AG09309 (cell line): Measurements from ENCODE around the gene ABCA3.
A peak's percentile ranks its signal among the peaks of the same experiment; 100 is the strongest.

ENCODE experiments used
- DNase-seq: peaks from one replicate; pipeline ENCODE4 v3.0.0-alpha.2; 2010; ENCODE audit warnings: low read depth
- H3K4me3 ChIP-seq: 2 replicates; pipeline ENCODE4 v1.5.1; 2011; ENCODE audit warnings: mild to moderate bottlenecking, low read depth, low read length, moderate library complexity; ENCODE audit not compliant: control insufficient read depth
- TF ChIP-seq, protein P1 (sequence below): IDR thresholded peaks from 2 replicates; pipeline ENCODE4 v1.5.1; 2011; ENCODE audit warnings: mild to moderate bottlenecking, low read depth, low read length, inconsistent platforms; ENCODE audit not compliant: insufficient read depth, control insufficient read depth; ENCODE audit errors: missing control alignments

The ABCA3 gene

DNA sequence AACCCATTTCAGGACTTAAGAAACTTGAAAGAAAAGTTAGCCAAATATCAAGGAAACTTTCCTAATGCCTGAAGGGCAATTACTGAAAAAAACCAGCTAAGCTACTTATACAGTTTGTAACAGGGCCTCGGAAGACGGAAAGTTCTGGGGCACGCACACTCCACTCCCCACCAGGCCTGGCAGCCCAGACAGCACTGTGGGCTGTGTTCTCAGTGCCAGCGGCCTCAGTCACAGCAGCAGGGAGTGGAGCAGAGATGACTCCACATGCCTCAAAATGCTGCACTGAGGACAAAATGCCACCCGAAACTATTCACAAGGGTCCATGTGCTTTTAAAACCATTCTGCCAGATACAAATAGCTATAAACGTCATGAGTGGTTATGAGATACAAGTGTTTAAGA is 82.8 kb downstream of the ABCA3 start:
- no peak for DNase-seq
- TF ChIP-seq, protein P1, sequence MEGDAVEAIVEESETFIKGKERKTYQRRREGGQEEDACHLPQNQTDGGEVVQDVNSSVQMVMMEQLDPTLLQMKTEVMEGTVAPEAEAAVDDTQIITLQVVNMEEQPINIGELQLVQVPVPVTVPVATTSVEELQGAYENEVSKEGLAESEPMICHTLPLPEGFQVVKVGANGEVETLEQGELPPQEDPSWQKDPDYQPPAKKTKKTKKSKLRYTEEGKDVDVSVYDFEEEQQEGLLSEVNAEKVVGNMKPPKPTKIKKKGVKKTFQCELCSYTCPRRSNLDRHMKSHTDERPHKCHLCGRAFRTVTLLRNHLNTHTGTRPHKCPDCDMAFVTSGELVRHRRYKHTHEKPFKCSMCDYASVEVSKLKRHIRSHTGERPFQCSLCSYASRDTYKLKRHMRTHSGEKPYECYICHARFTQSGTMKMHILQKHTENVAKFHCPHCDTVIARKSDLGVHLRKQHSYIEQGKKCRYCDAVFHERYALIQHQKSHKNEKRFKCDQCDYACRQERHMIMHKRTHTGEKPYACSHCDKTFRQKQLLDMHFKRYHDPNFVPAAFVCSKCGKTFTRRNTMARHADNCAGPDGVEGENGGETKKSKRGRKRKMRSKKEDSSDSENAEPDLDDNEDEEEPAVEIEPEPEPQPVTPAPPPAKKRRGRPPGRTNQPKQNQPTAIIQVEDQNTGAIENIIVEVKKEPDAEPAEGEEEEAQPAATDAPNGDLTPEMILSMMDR = no peak
- no peak overlapping the region for H3K4me3 ChIP-seq

DNA sequence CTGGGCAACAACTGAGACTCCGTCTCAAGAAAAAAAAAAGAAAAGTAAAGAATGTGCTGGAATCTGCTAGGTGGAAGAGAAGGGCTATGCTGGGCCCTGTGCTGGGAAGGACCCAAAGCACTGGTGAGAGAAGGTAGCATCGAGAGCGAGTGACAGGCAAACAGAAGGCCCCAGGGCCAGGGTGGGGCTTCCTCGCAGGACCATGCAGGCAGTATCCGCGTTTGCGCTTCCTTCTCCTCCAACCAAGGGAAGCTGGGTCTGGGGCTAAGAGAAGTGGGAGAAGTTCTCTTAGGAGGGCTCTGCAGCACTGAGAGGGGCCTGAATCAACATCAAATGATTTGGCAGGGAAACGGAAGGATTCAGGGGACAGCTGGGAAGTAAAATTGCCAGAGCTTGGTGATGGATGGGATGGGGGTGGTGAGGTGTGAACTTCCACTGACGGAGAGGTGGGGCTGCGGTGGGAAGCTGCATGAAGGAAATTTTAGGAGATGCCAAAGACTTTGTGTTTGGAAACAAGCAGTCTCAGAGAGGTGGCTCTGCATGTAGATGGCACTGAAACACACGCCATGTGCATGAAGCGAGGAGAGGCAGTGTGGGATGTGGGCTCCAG is 83.9 kb downstream of the ABCA3 start:
- no peak for DNase-seq
- H3K4me3 ChIP-seq = no peak overlapping the region
- TF ChIP-seq, protein P1 = no peak

DNA sequence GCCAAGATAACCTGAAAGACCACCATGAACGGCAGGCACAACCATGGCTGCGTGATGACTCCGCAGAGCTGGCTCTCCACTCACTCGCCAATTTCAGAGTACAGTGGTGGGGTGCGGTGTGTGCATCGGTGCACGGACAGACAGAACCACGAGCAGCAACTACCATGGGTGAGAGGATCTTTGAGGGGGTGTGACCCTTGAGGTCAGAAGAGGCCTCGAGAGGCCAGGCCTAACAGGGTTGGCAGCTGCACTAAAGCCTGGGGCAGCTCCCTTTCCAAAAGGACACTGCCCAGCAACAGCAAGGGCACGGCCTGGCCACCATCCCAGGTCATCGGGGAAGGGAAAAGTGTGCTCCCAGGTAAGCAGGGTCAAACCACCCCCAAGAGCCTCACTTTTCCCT is 87.2 kb downstream of the ABCA3 start:
- TF ChIP-seq, protein P1 = no peak
- DNase-seq = no peak
- H3K4me3 ChIP-seq = no peak overlapping the region

DNA sequence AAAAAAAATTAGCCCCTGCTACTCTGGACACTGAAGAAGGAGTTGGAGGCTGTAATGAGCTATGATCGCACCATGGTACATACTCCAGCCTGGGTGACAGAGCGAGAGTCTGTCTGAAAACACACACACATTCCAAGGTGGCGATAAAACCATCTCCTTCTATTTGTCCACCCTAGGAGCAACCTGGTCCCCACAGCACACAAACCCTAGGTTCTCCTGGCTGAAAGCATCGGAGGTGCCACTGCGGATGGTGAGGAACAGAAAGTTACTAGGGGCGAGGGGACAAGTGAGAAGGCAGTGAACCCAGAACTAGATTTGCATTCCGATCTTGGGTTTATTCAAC is 87.8 kb downstream of the ABCA3 start:
- no peak for DNase-seq
- no peak overlapping the region for H3K4me3 ChIP-seq
- TF ChIP-seq, protein P1 = no peak

DNA sequence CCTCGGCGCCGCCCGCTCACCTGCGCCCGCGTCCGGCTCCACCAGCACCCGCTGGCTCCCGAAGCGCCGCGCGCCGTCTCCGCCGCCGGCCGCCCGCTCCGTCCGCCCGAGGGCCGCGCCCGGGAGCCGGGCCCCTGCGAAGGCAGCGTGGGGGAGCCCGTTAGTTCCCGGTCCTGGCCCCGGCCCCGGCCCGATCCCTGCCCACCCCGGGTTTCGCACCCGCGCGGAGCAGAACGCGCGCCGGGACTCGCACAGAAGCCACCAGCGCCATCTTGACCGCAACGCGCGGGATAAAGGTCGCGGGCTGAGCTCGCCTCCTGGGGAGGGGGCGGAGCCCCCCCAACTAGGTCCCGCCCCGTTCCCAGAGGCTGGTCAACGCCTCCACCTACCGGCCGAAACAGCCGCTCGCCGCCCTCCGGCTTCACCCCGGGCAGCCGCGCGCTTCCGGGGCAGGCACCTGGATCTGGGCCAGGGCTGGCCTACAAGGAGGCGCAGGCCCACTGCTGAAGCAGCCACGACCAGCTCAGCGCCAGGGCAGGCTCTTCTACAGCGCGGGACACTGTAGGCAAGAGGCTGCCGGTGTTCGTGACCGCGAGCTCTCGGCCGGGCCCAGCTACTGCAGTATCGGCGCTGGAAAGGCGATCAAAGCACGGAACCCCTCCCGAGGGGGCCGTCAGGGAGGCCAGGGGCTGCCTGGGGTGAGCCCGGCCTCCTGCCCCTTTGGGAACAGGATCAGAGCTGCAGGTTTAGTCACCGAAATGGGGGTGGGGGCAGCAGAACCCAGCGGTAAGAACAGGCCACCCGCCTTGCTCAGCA is 89.0 kb downstream of the ABCA3 start, which contains the start of gene ECI1:
Gene ECI1 (minus strand): TSS at position 292 of the 816 bp plus-strand sequence. CDS start 21 bp downstream, at position 271.
- peak within 1 kb of the TSS; percentile 56 for H3K4me3 ChIP-seq
- DNase-seq = peak; percentile 76
- TF ChIP-seq, protein P1 = peak; percentile 68

DNA sequence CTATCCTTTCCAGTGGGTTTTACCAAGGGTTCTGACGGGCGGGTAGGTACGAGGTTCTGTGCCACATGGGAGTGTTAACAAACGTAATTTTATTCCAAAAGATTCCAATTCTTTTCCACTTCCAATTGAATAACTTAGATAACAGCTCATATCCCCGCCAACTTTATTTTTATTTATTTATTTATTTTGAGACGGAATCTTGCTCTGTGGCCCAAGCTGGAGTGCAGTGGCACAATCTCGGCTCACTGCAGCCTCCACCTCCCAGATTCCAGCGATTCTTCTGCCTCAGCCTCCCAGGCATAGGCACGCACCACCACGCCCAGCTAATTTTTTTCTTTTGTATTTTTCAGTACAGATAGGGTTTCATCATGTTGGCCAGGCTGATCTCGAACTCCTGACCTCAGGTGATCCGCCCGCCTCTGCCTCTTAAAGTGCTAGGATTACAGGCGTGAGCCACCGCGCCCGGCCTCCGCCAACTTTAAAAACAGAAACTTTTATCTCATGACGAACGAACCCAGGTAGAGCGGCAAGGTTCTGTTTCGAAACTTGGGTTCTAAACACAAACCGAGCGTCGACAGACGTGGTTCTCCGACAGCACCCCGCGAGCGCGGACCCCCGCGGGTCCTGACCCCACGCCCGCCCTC is 89.8 kb downstream of the ABCA3 start:
- TF ChIP-seq, protein P1 = no peak
- peak overlapping the region; percentile 56 for H3K4me3 ChIP-seq
- DNase-seq = no peak
